ENCODE measurements around the gene DHRS7B.
"Not testable (repeated sequence)": the region's sequence is repeated elsewhere in the genome, so short reads cannot be mapped to it uniquely, and the experiment has no call there.

DHRS7B gene

GRCh38 chr17:21141331-21141730 is 14.6 kb downstream of the DHRS7B start:
- Histone ChIP-seq H3K4me1 (ENCODE audit: control insufficient read depth, insufficient read depth, low read length) (peaks cover 8% of the 10 kb centered on the region), H3K9me3 (ENCODE audit: control insufficient read depth, insufficient read depth, low read length) (peaks cover 6% of the 10 kb centered on the region), H3K4me3 (ENCODE audit: low read depth, low read length) (no peak overlapping the region), H3K9ac (ENCODE audit: low read depth, low read length) (no peak overlapping the region), H3K27me3 (ENCODE audit: control insufficient read depth, insufficient read depth, low read length) (no peaks in the 10 kb centered on the region), H3K36me3 (ENCODE audit: control insufficient read depth, insufficient read depth, low read length) (no peaks in the 10 kb centered on the region)

DNA sequence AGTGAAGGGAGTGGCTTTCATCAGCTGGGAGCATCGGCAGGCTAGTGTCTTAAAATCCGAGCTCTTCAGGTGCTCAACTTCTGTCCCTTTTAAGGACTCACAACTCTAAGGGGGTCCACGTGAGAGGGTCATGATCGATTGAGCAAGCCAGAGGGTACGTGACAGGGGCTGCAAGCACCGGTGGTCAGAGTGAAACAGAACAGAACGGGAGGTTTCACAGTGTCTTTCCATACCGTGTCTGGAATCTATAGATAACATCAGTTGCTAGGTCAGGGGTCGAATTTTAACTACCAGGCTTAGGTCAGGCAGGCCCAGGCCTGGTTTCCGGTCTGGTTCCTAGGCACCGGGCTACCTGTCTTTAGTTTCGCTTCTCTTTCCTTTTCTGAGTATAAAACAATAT is 15.3 kb downstream of the DHRS7B start:
- not testable (repeated sequence) for H3K9me3 ChIP-seq (ENCODE audit: control insufficient read depth, insufficient read depth, low read length); H3K36me3 ChIP-seq (ENCODE audit: control insufficient read depth, insufficient read depth, low read length); H3K4me1 ChIP-seq (ENCODE audit: control insufficient read depth, insufficient read depth, low read length); H3K9ac ChIP-seq (ENCODE audit: low read depth, low read length); H3K4me3 ChIP-seq (ENCODE audit: low read depth, low read length); H3K27me3 ChIP-seq (ENCODE audit: control insufficient read depth, insufficient read depth, low read length)

DNA sequence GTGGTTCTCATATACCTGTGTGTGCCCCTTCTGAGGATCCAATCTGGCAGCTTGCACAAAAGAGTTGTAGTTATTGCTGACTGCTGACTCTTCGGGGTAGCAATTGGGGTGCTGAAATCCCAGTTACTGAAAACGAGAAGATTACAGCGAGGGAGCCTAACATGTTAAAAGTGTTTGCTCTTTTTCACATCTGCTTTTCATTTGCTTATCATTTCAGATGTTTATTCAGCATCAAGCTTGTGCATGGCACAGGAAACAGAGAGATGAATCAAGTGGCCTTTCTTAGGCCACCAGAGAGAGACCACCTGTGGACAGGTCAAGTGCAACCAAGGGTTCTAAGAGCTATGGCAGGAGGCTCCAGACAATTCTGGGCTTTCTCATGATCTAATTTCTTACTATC is 16.9 kb downstream of the DHRS7B start:
- H3K4me1 ChIP-seq (ENCODE audit: control insufficient read depth, insufficient read depth, low read length) = peaks cover 8% of the 10 kb centered on the region
- no peak overlapping the region for H3K9ac ChIP-seq (ENCODE audit: low read depth, low read length)
- H3K36me3 ChIP-seq (ENCODE audit: control insufficient read depth, insufficient read depth, low read length) = no peaks in the 10 kb centered on the region
- H3K4me3 ChIP-seq (ENCODE audit: low read depth, low read length) = no peak overlapping the region
- no peaks in the 10 kb centered on the region for H3K27me3 ChIP-seq (ENCODE audit: control insufficient read depth, insufficient read depth, low read length)
- peaks cover 3% of the 10 kb centered on the region for H3K9me3 ChIP-seq (ENCODE audit: control insufficient read depth, insufficient read depth, low read length)

GRCh38 chr17:21144299-21144698 is 17.5 kb downstream of the DHRS7B start:
- not testable (repeated sequence) for H3K36me3 ChIP-seq (ENCODE audit: control insufficient read depth, insufficient read depth, low read length); H3K9ac ChIP-seq (ENCODE audit: low read depth, low read length); H3K4me1 ChIP-seq (ENCODE audit: control insufficient read depth, insufficient read depth, low read length); H3K27me3 ChIP-seq (ENCODE audit: control insufficient read depth, insufficient read depth, low read length); H3K9me3 ChIP-seq (ENCODE audit: control insufficient read depth, insufficient read depth, low read length); H3K4me3 ChIP-seq (ENCODE audit: low read depth, low read length)

DNA sequence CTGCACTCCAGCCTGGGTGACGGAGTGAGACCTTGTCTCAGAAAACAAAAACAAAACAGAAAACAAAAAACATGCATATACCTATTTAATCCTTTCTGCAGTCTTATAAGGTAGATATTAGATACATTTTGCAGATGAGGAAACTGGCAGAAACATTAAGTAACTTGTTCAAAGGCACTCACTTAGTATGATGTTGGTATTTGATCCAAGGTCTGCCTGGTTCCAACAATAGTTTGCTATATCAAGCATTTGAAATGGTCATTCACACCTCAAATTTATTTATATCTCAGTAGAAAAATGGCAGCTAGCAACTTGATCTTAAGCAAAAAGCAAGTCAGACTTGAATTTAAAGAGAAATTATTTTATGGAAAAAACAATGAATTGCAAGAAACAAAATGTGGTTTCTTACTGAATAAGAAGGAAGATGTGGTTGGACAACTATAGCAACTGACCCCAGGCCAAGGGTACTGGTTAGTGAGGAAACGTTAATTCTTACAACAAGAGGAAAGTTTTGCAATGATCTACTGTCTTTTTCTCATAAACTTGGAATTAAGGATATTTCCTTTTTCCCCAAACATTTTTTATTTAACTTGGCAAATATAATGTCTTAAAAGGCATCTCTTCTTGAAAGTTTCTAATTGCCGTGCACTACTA is 19.7 kb downstream of the DHRS7B start:
- Histone ChIP-seq H3K36me3 (ENCODE audit: control insufficient read depth, insufficient read depth, low read length) (no peaks in the 10 kb centered on the region), H3K9me3 (ENCODE audit: control insufficient read depth, insufficient read depth, low read length) (peaks cover under 1% of the 10 kb centered on the region), H3K4me1 (ENCODE audit: control insufficient read depth, insufficient read depth, low read length) (no peaks in the 10 kb centered on the region), H3K4me3 (ENCODE audit: low read depth, low read length) (no peak overlapping the region), H3K27me3 (ENCODE audit: control insufficient read depth, insufficient read depth, low read length) (no peaks in the 10 kb centered on the region), H3K9ac (ENCODE audit: low read depth, low read length) (no peak overlapping the region)

- Histone ChIP-seq H3K9ac (ENCODE audit: low read depth, low read length) (no peak overlapping the region), H3K36me3 (ENCODE audit: control insufficient read depth, insufficient read depth, low read length) (no peaks in the 10 kb centered on the region), H3K4me1 (ENCODE audit: control insufficient read depth, insufficient read depth, low read length) (no peaks in the 10 kb centered on the region), H3K27me3 (ENCODE audit: control insufficient read depth, insufficient read depth, low read length) (no peaks in the 10 kb centered on the region), H3K9me3 (ENCODE audit: control insufficient read depth, insufficient read depth, low read length) (peaks cover 4% of the 10 kb centered on the region), H3K4me3 (ENCODE audit: low read depth, low read length) (no peak overlapping the region)
Observed at GRCh38 chr17:21149621-21150020, 22.9 kb downstream of the DHRS7B start.

- H3K4me3 ChIP-seq (ENCODE audit: low read depth, low read length) = no peak overlapping the region
- H3K9me3 ChIP-seq (ENCODE audit: control insufficient read depth, insufficient read depth, low read length) = peaks cover 4% of the 10 kb centered on the region
- H3K4me1 ChIP-seq (ENCODE audit: control insufficient read depth, insufficient read depth, low read length) = no peaks in the 10 kb centered on the region
- no peaks in the 10 kb centered on the region for H3K36me3 ChIP-seq (ENCODE audit: control insufficient read depth, insufficient read depth, low read length)
- no peaks in the 10 kb centered on the region for H3K27me3 ChIP-seq (ENCODE audit: control insufficient read depth, insufficient read depth, low read length)
- H3K9ac ChIP-seq (ENCODE audit: low read depth, low read length) = no peak overlapping the region
Observed at GRCh38 chr17:21152731-21153130, 26.0 kb downstream of the DHRS7B start.

DNA sequence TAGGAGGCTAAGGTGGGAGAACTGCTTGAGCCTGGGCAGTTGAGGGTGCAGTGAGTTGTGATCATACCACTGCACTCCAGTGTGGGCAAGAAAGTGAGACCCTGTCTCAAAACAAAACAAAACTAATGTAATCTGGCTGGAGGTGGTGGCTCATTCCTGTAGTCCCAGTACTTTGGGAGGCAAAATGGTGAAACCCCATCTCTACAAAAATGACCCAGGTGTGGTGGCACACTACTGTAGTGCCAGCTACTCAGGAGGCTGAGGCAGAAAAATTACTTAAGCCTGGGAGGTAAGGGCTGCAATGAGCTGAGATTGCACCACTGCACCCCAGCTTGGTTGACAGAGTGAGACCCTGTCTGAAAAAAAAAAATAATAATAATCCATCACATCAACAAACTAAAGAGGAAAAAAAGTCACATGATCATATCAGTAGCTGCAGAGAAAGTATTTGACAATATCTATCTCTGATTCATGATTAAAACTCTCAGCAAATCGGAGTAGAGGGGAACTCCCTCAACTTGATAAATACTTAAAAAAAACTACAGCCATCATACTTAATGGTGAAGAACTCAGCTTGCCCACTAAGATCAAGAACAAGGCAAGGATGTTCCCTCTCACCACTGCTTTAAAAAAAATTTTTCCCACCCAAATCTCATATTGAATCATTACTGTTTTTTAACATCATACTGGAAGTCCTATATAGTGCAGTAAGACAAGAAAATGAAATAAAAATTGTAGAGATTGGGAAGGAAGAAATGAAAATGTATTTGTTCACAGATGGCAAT is 31.0 kb downstream of the DHRS7B start:
- no peaks in the 10 kb centered on the region for H3K4me1 ChIP-seq (ENCODE audit: control insufficient read depth, insufficient read depth, low read length)
- no peak overlapping the region for H3K9ac ChIP-seq (ENCODE audit: low read depth, low read length)
- H3K27me3 ChIP-seq (ENCODE audit: control insufficient read depth, insufficient read depth, low read length) = no peaks in the 10 kb centered on the region
- no peaks in the 10 kb centered on the region for H3K9me3 ChIP-seq (ENCODE audit: control insufficient read depth, insufficient read depth, low read length)
- no peak overlapping the region for H3K4me3 ChIP-seq (ENCODE audit: low read depth, low read length)
- no peaks in the 10 kb centered on the region for H3K36me3 ChIP-seq (ENCODE audit: control insufficient read depth, insufficient read depth, low read length)

GRCh38 chr17:21160401-21160800 is 33.6 kb downstream of the DHRS7B start:
- Histone ChIP-seq H3K27me3 (ENCODE audit: control insufficient read depth, insufficient read depth, low read length) (no peaks in the 10 kb centered on the region), H3K36me3 (ENCODE audit: control insufficient read depth, insufficient read depth, low read length) (no peaks in the 10 kb centered on the region), H3K4me3 (ENCODE audit: low read depth, low read length) (no peak overlapping the region), H3K9me3 (ENCODE audit: control insufficient read depth, insufficient read depth, low read length) (no peaks in the 10 kb centered on the region), H3K4me1 (ENCODE audit: control insufficient read depth, insufficient read depth, low read length) (no peaks in the 10 kb centered on the region), H3K9ac (ENCODE audit: low read depth, low read length) (no peak overlapping the region)

DNA sequence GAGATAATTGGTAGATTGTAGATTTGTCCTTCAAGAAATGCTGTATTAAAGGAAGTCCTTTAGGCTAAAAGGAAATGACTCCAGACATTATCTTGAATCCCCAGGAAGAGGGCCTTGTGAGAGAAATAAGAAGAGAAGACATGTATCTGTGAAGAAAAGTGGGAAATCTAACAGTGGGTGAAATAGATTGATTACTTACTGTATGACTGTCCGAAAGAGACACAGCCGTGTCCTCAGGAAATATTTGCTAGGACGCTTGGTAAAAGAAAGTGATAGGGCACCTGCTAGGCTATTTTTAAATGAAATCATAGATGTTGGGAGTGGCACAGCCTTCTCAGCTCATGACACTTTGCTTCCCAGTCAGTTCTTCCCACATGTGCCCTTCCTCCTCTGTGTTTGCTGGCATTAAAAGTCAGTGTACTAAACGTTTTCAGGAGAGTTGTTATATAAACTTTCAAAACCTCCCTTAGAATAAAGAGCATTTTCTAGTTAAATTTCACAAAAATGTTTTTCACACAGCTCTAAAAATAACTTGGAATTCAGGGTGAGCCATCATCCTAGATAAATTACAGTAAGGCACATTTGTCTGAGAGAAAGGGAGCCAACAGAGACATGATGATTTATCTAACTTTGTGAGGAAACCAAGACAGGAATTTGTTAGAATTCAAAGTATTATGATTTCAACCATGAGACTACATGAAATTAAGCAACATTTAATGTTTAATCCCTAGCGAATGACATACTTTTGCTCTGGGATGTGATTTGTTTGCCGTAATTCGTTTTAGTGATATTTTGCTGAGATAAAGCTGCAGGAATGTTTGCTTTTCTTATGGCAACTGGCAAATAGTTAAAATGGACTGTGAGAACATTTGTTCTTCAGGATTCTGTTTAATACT is 35.0 kb downstream of the DHRS7B start:
- no peaks in the 10 kb centered on the region for H3K36me3 ChIP-seq (ENCODE audit: control insufficient read depth, insufficient read depth, low read length)
- H3K4me3 ChIP-seq (ENCODE audit: low read depth, low read length) = no peak overlapping the region
- H3K9ac ChIP-seq (ENCODE audit: low read depth, low read length) = no peak overlapping the region
- H3K9me3 ChIP-seq (ENCODE audit: control insufficient read depth, insufficient read depth, low read length) = no peaks in the 10 kb centered on the region
- no peaks in the 10 kb centered on the region for H3K27me3 ChIP-seq (ENCODE audit: control insufficient read depth, insufficient read depth, low read length)
- no peaks in the 10 kb centered on the region for H3K4me1 ChIP-seq (ENCODE audit: control insufficient read depth, insufficient read depth, low read length)

GRCh38 chr17:21162394-21162775 is 35.6 kb downstream of the DHRS7B start:
- H3K4me3 ChIP-seq (ENCODE audit: low read depth, low read length) = no peak overlapping the region
- no peaks in the 10 kb centered on the region for H3K27me3 ChIP-seq (ENCODE audit: control insufficient read depth, insufficient read depth, low read length)
- H3K36me3 ChIP-seq (ENCODE audit: control insufficient read depth, insufficient read depth, low read length) = no peaks in the 10 kb centered on the region
- H3K9ac ChIP-seq (ENCODE audit: low read depth, low read length) = no peak overlapping the region
- no peaks in the 10 kb centered on the region for H3K4me1 ChIP-seq (ENCODE audit: control insufficient read depth, insufficient read depth, low read length)
- H3K9me3 ChIP-seq (ENCODE audit: control insufficient read depth, insufficient read depth, low read length) = no peaks in the 10 kb centered on the region
